ENCODE measurements around the gene ADAMTS6.

Gene ADAMTS6

GRCh38 chr5:65121880-65122436 is 359.8 kb downstream of the ADAMTS6 start:
- no peak overlapping the region for H3K9ac ChIP-seq (ENCODE audit: low read length)
- no peak overlapping the region for H3K4me2 ChIP-seq (ENCODE audit: low read depth, low read length, poor library complexity, severe bottlenecking)
- no peaks in the 10 kb centered on the region for H3K9me2 ChIP-seq (replicated peaks; ENCODE audit: insufficient read depth, low read length)
- no peaks in the 10 kb centered on the region for H3K27me3 ChIP-seq (ENCODE audit: low read length)
- H3K9me3 ChIP-seq (ENCODE audit: insufficient read depth, low read length): no peaks in the 10 kb centered on the region
- TF ChIP-seq EZH2phosphoT487 (conservative IDR thresholded peaks at IDR 0.05; ENCODE audit: low read length) (no peak), CTCF (IDR thresholded peaks at IDR 0.05; ENCODE audit: insufficient read depth, low read length, poor library complexity, severe bottlenecking) (no peak)
- no peaks in the 10 kb centered on the region for H3F3A ChIP-seq (ENCODE audit: insufficient read depth)
- no peak overlapping the region for H3K27ac ChIP-seq (ENCODE audit: low read depth, low read length)
- no peak overlapping the region for H3K4me3 ChIP-seq (ENCODE audit: insufficient read depth, low read length, poor library complexity, severe bottlenecking)
- no peaks in the 10 kb centered on the region for H4K20me1 ChIP-seq (ENCODE audit: low read depth, low read length)
- H3K79me2 ChIP-seq (ENCODE audit: insufficient read depth, low read length): no peaks in the 10 kb centered on the region
- H3K36me3 ChIP-seq (ENCODE audit: low read length): no peaks in the 10 kb centered on the region; the same call in 1 of the 2 replicates
- H2AFZ ChIP-seq (ENCODE audit: low read depth, low read length, severe bottlenecking): no peak overlapping the region

DNA sequence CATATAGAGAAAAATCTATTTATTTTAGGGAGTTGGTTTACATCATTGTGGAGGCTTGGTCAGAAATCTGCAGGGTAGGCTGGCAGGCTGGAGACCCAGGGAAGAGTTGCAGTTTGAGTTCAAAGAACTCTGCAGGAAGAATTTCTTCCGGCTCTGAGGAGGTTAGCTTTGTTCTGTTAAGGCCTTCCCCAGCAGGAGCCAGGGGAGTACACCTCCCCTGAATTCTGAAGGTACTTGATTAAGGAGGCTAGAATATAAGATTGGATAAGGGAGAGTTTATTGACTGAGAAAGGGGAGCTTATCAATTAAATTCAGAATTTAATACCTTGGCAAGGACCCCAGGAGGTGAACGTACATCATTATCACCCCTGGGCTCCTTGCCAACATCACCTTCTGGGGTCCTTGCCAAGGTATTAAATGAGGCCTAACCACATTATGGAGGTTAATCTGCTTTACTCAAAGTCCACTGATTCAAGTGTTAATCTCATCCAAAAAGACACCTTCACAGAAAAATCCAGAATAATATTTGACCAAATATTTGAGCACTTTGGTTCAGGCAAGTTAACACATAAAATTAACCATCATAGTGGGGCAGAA is 361.3 kb downstream of the ADAMTS6 start:
- H3K79me2 ChIP-seq (ENCODE audit: insufficient read depth, low read length): no peaks in the 10 kb centered on the region
- no peak overlapping the region for H2AFZ ChIP-seq (ENCODE audit: low read depth, low read length, severe bottlenecking)
- TF ChIP-seq CTCF (IDR thresholded peaks at IDR 0.05; ENCODE audit: insufficient read depth, low read length, poor library complexity, severe bottlenecking): no peak
- TF ChIP-seq EZH2phosphoT487 (conservative IDR thresholded peaks at IDR 0.05; ENCODE audit: low read length): no peak
- H3K9ac ChIP-seq (ENCODE audit: low read length): no peak overlapping the region
- no peaks in the 10 kb centered on the region for H3K9me3 ChIP-seq (ENCODE audit: insufficient read depth, low read length)
- no peak overlapping the region for H3K4me2 ChIP-seq (ENCODE audit: low read depth, low read length, poor library complexity, severe bottlenecking)
- H3K9me2 ChIP-seq (replicated peaks; ENCODE audit: insufficient read depth, low read length): no peaks in the 10 kb centered on the region
- no peaks in the 10 kb centered on the region; the same call in 1 of the 2 replicates for H3K36me3 ChIP-seq (ENCODE audit: low read length)
- H3K27ac ChIP-seq (ENCODE audit: low read depth, low read length): no peak overlapping the region
- no peak overlapping the region for H3K4me3 ChIP-seq (ENCODE audit: insufficient read depth, low read length, poor library complexity, severe bottlenecking)
- no peaks in the 10 kb centered on the region for H3F3A ChIP-seq (ENCODE audit: insufficient read depth)
- no peaks in the 10 kb centered on the region for H3K27me3 ChIP-seq (ENCODE audit: low read length)
- H4K20me1 ChIP-seq (ENCODE audit: low read depth, low read length): no peaks in the 10 kb centered on the region

- Histone ChIP-seq H3K27ac (ENCODE audit: low read depth, low read length) (no peak overlapping the region), H3K36me3 (ENCODE audit: low read length) (no peaks in the 10 kb centered on the region; the same call in 1 of the 2 replicates), H3K4me2 (ENCODE audit: low read depth, low read length, poor library complexity, severe bottlenecking) (no peak overlapping the region), H4K20me1 (ENCODE audit: low read depth, low read length) (no peaks in the 10 kb centered on the region), H3K4me3 (ENCODE audit: insufficient read depth, low read length, poor library complexity, severe bottlenecking) (no peak overlapping the region), H3K79me2 (ENCODE audit: insufficient read depth, low read length) (no peaks in the 10 kb centered on the region), H3F3A (ENCODE audit: insufficient read depth) (no peaks in the 10 kb centered on the region), H3K9ac (ENCODE audit: low read length) (no peak overlapping the region), H2AFZ (ENCODE audit: low read depth, low read length, severe bottlenecking) (no peak overlapping the region), H3K9me3 (ENCODE audit: insufficient read depth, low read length) (no peaks in the 10 kb centered on the region), H3K27me3 (ENCODE audit: low read length) (no peaks in the 10 kb centered on the region), H3K9me2 (replicated peaks; ENCODE audit: insufficient read depth, low read length) (no peaks in the 10 kb centered on the region)
- TF ChIP-seq CTCF (IDR thresholded peaks at IDR 0.05; ENCODE audit: insufficient read depth, low read length, poor library complexity, severe bottlenecking) (no peak), EZH2phosphoT487 (conservative IDR thresholded peaks at IDR 0.05; ENCODE audit: low read length) (no peak)
These were observed 364.2 kb downstream of the ADAMTS6 start for GRCh38 chr5:65117525-65117924.

Data from SU-DHL-6 (cell line).